GM23248 (cell line): ENCODE results near the gene ZNRF2. TPM values are rescaled to one million over a fixed set of nuclear protein-coding genes. Genes with fewer than 3 reads are reported as not detected.

Source experiments
- DNase-seq: peaks from one replicate; pipeline ENCODE4 v3.0.0-alpha.2; 2015
- H2AFZ ChIP-seq: fragments of 200-600 bp; sonication (generic); 2 replicates; pipeline ENCODE4 v1.6.1; 2016; ENCODE audit warnings: antibody characterized with exemption
- H3F3A ChIP-seq: fragments of 200-600 bp; sonication (generic); 2 replicates; pipeline ENCODE4 v1.6.1; 2016; ENCODE audit warnings: mild to moderate bottlenecking, antibody characterized with exemption, mixed run types; ENCODE audit not compliant: insufficient read depth
- H3K27ac ChIP-seq: fragments of 200-600 bp; sonication (generic); 2 replicates; pipeline ENCODE4 v1.5.1; 2016; ENCODE audit warnings: mild to moderate bottlenecking
- H3K27me3 ChIP-seq: fragments of 200-600 bp; sonication (generic); replicated peaks from 2 replicates; pipeline ENCODE4 v1.6.1; 2016; ENCODE audit warnings: mild to moderate bottlenecking; ENCODE audit not compliant: insufficient read depth
- H3K36me3 ChIP-seq: fragments of 200-600 bp; sonication (generic); 2 replicates; pipeline ENCODE4 v1.6.1; 2016; ENCODE audit warnings: low read depth, mild to moderate bottlenecking
- H3K4me1 ChIP-seq: fragments of 200-600 bp; sonication (generic); 2 replicates; pipeline ENCODE4 v1.6.1; 2016; ENCODE audit warnings: mild to moderate bottlenecking; ENCODE audit not compliant: insufficient read depth
- H3K4me2 ChIP-seq: fragments of 200-600 bp; sonication (generic); one replicate; pipeline ENCODE4 v1.6.1; 2016; ENCODE audit warnings: mild to moderate bottlenecking; ENCODE audit not compliant: unreplicated experiment
- H3K4me3 ChIP-seq: fragments of 200-600 bp; sonication (generic); 2 replicates; pipeline ENCODE4 v1.5.1; 2016; ENCODE audit warnings: mild to moderate bottlenecking
- H3K79me2 ChIP-seq: fragments of 200-600 bp; sonication (generic); 2 replicates; pipeline ENCODE4 v1.6.1; 2016; ENCODE audit warnings: mild to moderate bottlenecking; ENCODE audit not compliant: insufficient read depth
- H3K9ac ChIP-seq: fragments of 200-600 bp; sonication (generic); 2 replicates; pipeline ENCODE4 v1.6.1; 2016; ENCODE audit warnings: mild to moderate bottlenecking
- H3K9me2 ChIP-seq: fragments of 200-600 bp; sonication (generic); 2 replicates; pipeline ENCODE4 v1.6.1; 2016; ENCODE audit warnings: mixed run types, mild to moderate bottlenecking, moderate library complexity; ENCODE audit not compliant: insufficient read depth
- H3K9me3 ChIP-seq: fragments of 200-600 bp; sonication (generic); one replicate; pipeline ENCODE4 v1.6.1; 2017; ENCODE audit warnings: low read depth
- H4K20me1 ChIP-seq: fragments of 200-600 bp; sonication (generic); 2 replicates; pipeline ENCODE4 v1.6.0; 2016; ENCODE audit not compliant: insufficient read depth
- EZH2 ChIP-seq: fragments of 200-600 bp; sonication (generic); IDR thresholded peaks from 2 replicates; pipeline ENCODE4 v1.6.1; 2018; ENCODE audit warnings: antibody characterized with exemption, mild to moderate bottlenecking; ENCODE audit not compliant: insufficient read depth, poor library complexity, severe bottlenecking
- EZH2phosphoT487 ChIP-seq: fragments of 200-600 bp; sonication (generic); IDR thresholded peaks from 2 replicates; pipeline ENCODE4 v1.6.1; 2018; ENCODE audit warnings: antibody characterized with exemption, moderate library complexity, mild to moderate bottlenecking, low read depth; ENCODE audit not compliant: insufficient read depth
- WGBS, 2 experiments: methylation state at CpG; one replicate each; pipeline ENCODE4 v1.1.6; 2015 to 2017; ENCODE audit warnings: low lambda C conversion rate in 2 of 2, low coverage in 1 of 2; ENCODE audit errors: missing lambda C conversion rate in 2 of 2; 5-methylcytosine and 5-hydroxymethylcytosine counted together
- in situ Hi-C: fragments of 300-500 bp; cut with MboI; formaldehyde crosslinking; loops from 2 replicates; pipeline ENCODE4 v1.15.0; 2020
- polyA plus RNA-seq: library from polyadenylated mRNA; unstranded; fragments of >200 nt; fragmentation: Nextera tagmentation; extraction: Ambion mirVana; gene quantifications from 2 replicates; pipeline ENCODE4 v1.2.1, GENCODE V29; 2016
- total RNA-seq: library from RNA; depleted of rRNA; stranded (reverse); fragments of >200 nt; shearing (Covaris generic); gene quantifications from 2 replicates; pipeline ENCODE4 v1.2.3, GENCODE V29; 2014

The ZNRF2 gene
- total and polyA plus RNA-seq, 2 experiments from 2014 or later: 0.25 to 6.5 TPM

DNA sequence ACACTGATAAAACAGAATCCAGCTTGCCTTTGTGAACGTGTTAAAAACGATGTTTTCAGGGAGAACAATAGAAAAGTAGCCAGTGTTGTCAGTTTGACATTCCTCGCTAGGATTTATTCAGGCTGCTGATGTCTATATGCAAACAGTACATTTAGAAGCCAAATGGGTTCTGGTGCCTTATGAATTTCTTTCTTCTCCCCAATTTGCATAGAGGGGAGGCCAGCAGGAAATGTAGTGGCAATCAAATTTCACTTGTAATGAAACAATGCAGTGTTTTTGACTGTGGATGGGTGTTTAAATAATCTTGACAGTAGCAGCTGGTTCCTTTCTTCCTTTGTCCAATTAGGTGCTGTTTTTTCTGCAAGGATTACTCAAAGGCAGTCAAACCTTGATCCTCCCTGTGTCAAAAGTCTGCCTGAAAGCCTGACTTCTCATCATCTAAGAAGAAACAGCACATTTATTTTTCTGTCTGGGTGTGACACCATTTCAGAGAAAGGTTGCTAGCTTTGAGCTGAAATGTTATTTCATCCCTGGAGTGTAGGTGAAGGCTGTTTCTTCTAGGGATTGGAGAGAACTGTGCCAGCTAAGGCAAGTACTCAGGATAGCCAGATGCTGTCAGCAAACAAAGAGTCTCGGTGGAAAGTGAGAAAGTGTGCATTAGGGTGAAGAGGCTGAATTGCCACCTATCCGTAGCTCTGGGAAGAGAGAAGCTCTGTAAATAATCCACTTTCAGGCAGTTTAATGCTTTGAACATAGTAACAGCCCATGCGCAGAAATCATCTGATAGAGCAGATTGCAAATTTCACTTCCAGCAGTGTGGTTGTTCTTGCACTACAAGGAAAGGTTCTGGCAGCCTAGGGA is 36.6 kb upstream of the ZNRF2 start:
- Histone ChIP-seq H3K9me3 (no peaks in the 10 kb centered on the region), H3K27ac (no peak overlapping the region), H3F3A (no peaks in the 10 kb centered on the region), H3K36me3 (no peaks in the 10 kb centered on the region), H3K9ac (no peak overlapping the region), H3K4me3 (no peak overlapping the region), H3K27me3 (no peaks in the 10 kb centered on the region), H3K9me2 (no peaks in the 10 kb centered on the region), H2AFZ (no peak overlapping the region), H4K20me1 (no peaks in the 10 kb centered on the region), H3K4me2 (no peak overlapping the region), H3K4me1 (no peaks in the 10 kb centered on the region), H3K79me2 (no peaks in the 10 kb centered on the region)
- DNase-seq: no peak
- in situ Hi-C loops: no loop called here
- WGBS, 2 experiments: 63 to 71% methylated on average over 6 of the region's 6 CpGs
- TF ChIP-seq EZH2phosphoT487 (no peak), EZH2 (no peak)

DNA sequence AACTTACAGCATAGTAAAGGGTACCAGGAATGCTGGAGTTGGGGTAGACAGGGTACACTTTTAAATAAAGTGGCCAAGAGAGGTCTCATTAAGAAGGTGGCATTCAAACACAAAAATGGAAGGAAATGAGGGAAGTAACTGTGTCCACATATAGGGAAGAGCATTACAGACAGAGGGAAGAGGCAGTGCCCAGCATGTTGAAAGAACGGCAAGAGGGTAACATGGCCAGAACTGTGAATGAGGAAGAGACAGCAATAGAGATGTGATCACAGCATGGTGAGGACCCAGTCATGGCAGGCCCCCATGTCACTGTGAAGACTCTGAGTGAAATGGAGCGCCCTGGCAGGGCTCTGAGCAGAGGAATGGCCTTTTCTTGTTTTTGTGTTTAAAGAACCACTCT is 35.1 kb upstream of the ZNRF2 start:
- Histone ChIP-seq H3K9me3 (no peaks in the 10 kb centered on the region), H3K9me2 (no peaks in the 10 kb centered on the region), H3K27ac (no peak overlapping the region), H3K79me2 (no peaks in the 10 kb centered on the region), H3K36me3 (no peaks in the 10 kb centered on the region), H3K4me3 (no peak overlapping the region), H4K20me1 (no peaks in the 10 kb centered on the region), H3F3A (no peaks in the 10 kb centered on the region), H3K27me3 (no peaks in the 10 kb centered on the region), H3K4me2 (no peak overlapping the region), H3K9ac (no peak overlapping the region), H2AFZ (no peak overlapping the region), H3K4me1 (peaks cover 8% of the 10 kb centered on the region; the same call in 1 of the 2 replicates)
- in situ Hi-C loops: no loop called here
- TF ChIP-seq EZH2phosphoT487: no peak
- TF ChIP-seq EZH2: no peak
- no peak for DNase-seq
- 94 to 95% methylated on average over 2 of the region's 2 CpGs for WGBS, 2 experiments

GRCh38 chr7:30249986-30250774 is 34.2 kb upstream of the ZNRF2 start:
- Histone ChIP-seq H3F3A (no peaks in the 10 kb centered on the region), H2AFZ (no peak overlapping the region), H3K4me2 (no peak overlapping the region), H3K9me3 (no peaks in the 10 kb centered on the region), H3K36me3 (no peaks in the 10 kb centered on the region), H3K4me1 (peaks cover 8% of the 10 kb centered on the region; the same call in 1 of the 2 replicates), H3K27me3 (no peaks in the 10 kb centered on the region), H3K79me2 (no peaks in the 10 kb centered on the region), H4K20me1 (no peaks in the 10 kb centered on the region), H3K9me2 (no peaks in the 10 kb centered on the region), H3K27ac (no peak overlapping the region), H3K9ac (no peak overlapping the region), H3K4me3 (no peak overlapping the region)
- in situ Hi-C loops: no loop called here
- no peak for DNase-seq
- WGBS, 2 experiments: 71 to 73% methylated on average over 2 of the region's 2 CpGs
- TF ChIP-seq EZH2phosphoT487 (no peak), EZH2 (no peak)

- in situ Hi-C loops: no loop called here
- Histone ChIP-seq H3K9me2 (no peaks in the 10 kb centered on the region), H3K9me3 (no peaks in the 10 kb centered on the region), H3K79me2 (no peaks in the 10 kb centered on the region), H3F3A (no peaks in the 10 kb centered on the region), H3K36me3 (no peaks in the 10 kb centered on the region), H3K27ac (no peak overlapping the region), H4K20me1 (no peaks in the 10 kb centered on the region), H3K9ac (no peak overlapping the region), H3K27me3 (no peaks in the 10 kb centered on the region), H3K4me1 (peaks cover 8% of the 10 kb centered on the region; the same call in 1 of the 2 replicates), H2AFZ (no peak overlapping the region), H3K4me2 (no peak overlapping the region), H3K4me3 (no peak overlapping the region)
- WGBS, 2 experiments: 88 to 89% methylated on average over 7 of the region's 7 CpGs
- DNase-seq: no peak
- TF ChIP-seq EZH2 (no peak), EZH2phosphoT487 (no peak)
Measured at GRCh38 chr7:30251708-30252329, 32.6 kb upstream of the ZNRF2 start.
